SIG-M5 treated with dmso at 0.1 percent for 504 hours (cell line): ENCODE results near the gene CDH5.
A peak's percentile ranks its signal among the peaks of the same experiment; 100 is the strongest.

Source experiments
- DNase-seq: peaks from one replicate; lab custom pipeline; 2025; ENCODE audit not compliant: unreplicated experiment; lab: John Stamatoyannopoulos, UW

The CDH5 gene

DNA sequence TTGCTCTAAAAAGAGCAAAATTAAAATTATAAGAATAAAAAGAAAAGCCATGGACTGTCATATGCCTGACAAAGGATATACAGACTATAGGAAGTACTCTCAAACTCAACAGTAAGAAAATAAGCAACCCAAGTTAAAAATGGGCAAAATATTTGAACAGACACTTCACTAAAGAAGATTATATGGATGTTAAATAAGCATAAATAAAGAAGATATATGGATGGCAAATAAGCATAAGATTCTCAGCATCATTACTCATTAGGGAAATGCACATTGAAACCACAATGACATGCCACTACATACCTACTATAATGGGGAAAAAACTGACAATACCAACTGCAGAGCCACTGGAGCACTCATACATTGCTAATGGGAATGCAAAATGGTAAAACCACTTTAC, 45.7 kb downstream of the CDH5 start:
- no peak for DNase-seq

DNA sequence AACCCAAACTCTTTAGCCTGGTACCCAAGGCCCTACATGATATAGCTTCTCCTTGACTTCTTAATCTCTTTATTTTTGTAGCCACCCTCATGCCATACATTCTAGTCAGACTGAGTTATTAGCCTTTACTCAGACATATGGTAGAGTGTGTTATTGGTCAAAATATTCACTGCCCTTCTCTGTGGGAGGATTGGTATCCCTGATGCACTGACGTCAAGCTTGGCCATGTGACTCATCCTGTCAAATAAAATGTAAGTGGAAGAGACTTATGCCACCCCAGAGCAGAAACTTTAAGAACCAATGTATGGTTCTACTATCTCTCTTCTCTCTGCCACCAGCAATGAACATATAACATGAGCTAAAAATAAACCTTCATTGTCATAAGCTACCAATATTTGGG, 48.4 kb downstream of the CDH5 start:
- no peak for DNase-seq

DNA sequence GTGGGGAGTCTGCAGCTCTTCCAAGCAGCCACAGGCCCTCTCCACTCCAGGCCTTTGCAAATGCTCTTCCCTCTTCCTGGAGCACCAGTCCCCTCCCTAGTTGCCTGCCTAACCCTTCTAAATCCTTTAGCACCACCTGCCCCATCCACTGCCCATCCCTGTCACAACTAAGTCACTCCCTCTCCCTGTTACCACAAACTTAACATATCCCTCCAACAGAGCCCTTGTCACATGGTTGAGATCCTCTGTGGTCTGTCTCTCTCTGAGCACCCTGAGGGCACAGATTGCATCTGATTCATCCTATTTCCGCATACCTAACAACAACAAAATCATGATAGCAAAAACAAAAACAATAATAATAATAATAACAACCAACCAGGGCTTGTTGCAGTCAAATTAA, 49.6 kb downstream of the CDH5 start:
- no peak for DNase-seq

DNA sequence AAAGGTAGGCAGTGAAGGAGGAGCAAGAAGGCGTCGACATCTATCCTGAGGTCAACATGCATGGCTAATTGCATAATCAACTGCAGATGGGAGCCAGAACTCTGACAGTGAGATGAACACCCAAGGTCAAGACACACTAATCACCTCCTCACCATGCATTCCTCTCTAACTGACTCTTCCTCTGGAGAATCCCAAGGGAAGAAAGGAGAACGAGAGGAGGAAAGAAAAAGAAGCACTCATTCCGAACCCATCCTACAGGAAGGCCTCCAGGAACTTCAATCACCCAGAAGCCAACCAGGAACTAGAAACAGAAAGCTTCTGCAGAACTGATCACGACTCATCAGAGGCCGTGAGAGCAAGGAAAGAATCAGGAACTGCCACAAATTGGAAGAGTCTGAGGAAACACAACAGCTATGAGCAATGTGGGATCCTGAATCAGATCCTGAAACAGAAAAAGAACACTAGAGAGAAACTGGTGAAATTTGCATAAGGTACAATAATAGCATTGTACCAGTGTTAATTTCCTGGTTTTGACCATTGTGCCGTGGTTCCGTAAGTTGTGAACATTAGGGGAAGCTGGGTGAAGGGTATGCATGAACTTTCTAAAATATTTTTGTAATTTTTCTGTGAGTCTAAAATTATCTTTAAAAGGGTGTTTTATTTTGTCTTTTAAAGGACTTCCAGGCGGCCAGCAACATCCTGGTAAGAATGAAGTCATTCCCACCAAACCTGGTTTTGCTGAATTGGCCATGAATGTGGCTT, 50.6 kb downstream of the CDH5 start:
- DNase-seq: peak; percentile 19

DNA sequence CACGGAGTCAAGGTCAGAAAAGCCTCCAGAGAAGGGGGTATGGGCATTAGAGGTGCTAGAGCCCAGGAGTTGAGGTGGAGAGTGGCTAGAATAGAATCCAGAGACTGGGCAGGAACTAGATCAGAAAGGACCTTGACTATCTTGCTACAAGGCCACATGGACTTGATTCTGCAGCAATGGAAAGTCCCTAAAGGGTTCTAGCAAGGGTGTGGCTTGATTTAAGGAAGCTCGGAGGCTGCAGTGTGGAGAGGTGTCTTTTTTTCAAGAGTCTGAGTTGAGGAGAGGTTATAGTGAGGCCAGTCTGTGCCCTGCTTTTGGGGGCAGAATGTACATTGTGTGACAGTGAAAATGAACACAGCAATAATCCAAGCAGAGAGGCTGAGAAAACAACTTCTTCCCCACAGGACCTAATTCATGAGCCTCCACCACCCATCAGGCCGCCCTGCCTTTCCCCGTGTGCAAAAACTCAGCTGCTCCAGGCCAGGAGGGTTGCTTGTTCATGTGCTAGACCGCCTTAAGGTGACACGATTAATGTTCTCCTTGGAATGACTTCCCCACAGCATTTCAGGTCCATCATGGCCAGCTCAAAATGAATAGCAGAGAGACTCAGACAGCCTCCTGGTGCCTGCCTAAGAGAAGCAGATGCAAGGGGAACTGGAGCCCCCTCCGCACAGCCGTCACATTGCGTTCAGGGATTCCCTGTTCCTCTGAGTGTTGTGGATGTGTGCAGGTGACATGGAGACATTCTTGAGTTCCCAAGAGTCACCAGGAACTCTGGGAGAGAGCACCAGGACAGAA, 51.9 kb downstream of the CDH5 start:
- no peak for DNase-seq

DNA sequence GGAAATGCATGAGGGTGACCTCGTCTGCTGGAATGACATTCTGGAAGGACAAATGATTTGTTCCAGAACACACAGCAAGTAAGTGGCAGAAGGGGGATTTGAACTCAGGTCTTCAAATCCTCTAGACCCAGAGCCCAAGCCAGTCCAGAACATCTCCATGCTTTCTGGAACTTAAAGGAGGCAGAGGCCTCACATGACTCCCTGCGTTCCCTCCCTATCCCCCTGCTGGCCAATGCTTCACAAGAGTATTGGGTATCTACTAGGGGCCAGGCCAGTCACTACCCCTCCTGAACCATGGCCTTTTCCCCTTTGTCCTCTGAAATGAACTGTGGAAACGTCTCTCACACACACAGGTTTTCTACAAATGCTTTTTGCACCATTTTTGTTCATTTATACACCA, 53.0 kb downstream of the CDH5 start:
- no peak for DNase-seq

DNA sequence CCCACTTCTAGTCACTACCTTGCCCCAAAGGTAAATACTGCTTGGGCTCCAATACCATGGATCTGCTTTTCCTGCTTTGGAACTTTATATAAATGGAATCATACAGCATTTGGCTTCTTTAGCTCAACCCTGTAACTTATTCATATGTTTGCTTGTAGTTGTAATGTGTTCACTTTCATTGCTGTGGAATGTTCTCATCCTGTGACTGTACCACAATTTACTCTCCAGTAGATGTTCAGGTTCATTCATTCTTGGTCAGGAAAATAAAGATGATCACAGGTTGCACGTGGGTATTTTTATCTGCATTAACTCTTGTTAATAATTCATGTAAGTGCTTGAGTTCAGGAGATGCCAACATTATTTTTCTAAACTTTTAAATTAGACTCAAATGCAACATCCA, 53.9 kb downstream of the CDH5 start:
- DNase-seq: no peak

DNA sequence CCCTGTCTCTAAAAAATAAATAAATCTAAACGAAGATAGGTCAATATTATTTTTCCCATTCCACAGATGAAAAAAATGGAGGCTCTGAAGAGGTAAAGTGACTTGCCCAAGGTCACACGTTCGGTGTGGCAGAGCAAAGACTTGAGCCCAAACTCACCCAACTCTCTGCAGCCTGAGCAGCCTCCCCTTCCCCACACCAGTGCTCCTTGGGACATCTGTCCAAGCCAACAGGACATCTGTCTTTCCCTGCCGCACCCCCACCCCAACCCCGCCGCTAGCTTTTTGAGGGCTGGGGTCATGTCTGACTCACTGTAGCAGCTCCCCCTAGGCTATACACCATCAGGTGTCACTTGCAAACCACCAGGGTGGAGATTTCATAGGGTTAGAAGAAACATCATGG, 55.4 kb downstream of the CDH5 start:
- no peak for DNase-seq

DNA sequence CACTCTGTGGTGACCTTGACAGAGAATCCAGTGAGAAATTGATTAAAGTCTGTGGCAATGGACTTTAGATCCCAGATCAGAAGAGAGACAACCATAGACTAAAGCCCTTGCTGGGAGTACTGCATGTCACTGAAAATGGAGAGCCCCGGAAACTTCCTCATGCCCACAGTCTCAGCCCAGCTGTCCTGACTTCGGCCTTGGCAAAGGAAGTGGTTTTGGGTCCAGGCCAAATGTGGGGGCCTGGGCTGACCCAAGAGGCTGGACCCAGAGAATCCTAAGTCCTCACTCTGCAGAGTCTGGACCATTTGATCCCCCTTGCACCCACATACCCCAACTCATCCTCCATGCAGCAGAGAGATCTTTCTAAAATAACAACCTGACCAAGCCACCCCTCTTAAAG, 55.9 kb downstream of the CDH5 start:
- no peak for DNase-seq

DNA sequence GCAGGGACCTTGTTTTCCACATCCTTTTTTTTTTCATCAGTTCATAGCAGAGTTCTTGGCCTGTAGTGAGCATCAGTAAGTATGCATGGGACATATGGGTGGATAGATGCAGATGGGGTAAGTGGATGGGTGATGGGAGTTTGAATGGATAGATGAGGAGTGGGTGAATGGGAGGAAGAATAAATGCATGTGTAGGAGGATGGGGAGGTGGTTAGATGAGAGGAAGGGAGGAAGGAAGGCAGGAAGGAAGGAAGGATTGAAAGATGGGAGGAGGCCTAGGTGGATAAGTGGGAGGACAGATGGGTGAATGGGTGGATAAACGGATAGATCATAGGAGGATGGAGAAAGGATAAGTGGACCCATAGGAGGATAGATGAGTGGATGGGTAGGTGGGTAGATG, 56.7 kb downstream of the CDH5 start:
- no peak for DNase-seq

DNA sequence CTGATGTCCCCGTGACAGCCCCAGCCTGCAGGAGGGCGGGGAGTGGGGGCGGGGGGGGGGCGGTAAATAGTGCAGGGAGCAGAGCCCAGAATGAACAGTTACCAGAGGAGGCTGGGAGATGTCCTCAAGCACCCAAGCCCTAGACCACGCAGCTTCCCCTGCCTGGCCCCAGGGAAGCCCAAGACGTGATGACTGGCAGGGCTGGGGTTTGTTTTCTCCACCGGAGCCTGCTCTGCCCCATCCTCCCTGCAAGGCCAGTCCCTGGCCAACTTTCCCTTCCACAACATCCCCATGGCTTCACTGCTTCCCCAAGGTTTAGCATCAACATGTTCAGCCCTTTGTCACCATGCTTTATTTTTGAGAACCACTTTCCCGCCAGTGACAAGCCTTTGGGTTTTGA, 59.2 kb downstream of the CDH5 start:
- DNase-seq: no peak

DNA sequence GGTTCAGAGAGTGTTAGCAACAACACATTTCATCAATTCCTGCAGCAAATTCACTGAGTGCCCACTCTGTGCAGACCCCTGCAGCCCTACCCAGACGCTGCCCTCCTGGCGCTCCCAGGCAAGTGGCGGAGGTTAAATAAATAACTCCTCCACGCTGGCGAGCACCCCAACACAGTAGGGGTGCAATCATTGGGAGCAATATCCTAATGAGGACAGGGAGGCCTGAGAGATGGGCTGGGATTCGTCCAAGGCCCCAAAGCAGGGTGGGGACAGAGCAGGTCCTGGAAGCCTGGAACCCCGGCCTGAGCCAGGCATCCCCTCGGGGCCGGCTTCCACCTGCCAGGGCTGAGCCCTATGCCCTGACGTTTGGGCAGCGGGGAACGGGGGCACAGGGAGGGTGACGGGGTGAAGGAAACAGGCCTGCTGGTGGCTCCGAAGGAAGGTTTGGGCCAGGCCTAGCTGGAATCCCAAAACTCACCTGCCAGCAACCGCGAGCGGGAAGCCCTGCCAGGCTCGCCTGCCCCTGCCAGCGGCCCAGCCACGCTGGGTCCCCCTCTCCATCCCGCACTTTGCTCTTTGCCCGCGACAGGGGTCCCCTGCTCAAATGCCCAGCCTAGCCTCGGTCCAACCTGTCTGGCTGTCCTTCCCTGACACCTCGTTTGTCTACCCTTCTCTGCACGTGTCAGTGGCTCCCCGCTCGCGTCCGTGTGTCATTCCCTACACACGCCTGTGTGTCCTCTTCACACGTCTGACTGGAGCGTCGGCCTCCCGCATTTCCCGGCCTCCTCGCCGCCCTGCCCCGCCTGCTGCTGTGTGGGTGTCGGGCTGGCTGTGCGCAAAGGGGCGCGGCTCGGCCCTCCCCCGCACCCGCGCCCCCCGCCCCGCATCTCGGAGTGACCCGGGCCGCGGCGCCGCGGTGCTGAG, 59.9 kb downstream of the CDH5 start:
- DNase-seq: no peak

DNA sequence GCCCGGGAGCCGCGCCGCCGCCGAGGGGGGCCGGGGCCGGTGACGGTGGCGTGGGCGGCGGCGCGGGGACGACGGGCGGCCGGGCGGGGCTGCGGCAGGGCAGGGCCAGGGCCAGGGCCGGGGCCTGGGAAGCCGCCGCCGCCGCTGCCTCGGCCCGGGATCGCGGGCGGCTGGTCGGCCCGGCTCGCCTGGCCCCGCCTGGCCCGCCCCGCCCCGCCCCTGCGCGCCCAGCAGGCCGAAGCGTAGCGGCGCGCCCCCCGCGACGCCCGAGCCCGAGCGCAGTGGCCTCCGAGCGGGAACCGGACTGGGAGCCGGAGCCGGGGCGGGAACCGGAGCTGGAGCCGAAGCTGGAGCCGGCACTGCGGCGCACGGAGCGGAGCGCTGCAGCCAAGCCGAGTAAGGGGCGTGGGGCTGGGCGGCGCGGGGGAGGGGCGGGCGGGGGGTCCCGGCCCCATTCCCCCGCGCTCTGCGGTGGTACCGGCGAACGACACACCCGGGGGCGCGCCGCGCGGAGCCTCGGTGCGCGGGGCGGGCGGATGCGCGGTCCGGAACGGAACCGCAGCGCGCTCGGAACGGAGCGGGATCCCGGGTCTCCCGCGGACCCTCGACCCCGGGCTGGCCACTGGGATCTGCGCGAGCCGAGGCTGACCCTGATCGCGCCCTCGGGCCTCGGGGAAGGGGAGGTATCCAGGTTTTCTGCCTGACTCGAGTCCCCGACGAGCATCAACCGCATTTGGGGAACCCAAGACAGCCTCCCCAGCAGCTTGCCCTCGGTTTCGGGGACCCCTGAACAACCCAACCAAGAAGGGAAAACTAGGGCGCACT, 60.8 kb downstream of the CDH5 start, which contains the start of gene BEAN1:
TSS of gene BEAN1 (plus strand) at position 260 of the 825 bp plus-strand sequence. CDS start 10,382 bp downstream, outside the sequence.
- no peak for DNase-seq

DNA sequence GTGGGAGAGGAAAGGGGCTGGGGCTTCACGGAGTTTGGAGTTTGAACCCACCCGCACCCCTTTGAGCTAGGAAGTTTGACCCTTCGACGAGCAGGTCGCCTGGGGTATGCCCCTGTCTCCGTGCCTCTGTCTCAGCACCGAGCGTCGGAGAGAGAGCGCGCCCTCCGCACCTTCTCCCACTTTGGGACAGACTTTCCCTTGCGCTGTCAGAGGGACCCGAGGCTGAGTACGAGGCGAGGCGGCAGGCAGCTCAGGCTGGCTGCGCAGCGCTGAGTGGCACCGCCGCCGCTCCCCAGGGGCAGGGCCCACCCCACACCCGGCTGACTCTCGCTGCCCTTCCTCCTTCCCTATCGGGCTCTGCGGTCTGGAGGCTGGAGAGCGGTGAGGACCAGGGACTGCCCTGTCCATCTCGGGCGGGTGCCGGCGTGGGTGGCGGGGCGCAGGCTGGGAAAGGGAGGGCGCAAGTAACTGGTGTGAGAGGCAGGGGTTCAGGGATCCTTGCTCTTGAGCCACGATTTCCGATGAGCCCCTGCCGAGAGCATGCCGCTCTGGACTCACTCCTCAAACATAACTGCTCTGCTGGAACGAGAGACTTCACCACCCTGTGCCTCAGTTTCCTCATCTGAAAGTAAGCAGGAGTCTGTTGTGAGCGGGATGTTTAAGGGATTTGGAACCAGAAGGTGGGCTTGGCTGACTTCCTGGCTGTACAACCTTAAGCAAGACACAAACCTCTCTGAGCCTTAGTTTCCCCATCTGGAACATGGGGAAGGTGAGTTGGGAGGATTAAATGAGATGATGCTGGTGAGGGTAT, 61.6 kb downstream of the CDH5 start:
- no peak for DNase-seq

DNA sequence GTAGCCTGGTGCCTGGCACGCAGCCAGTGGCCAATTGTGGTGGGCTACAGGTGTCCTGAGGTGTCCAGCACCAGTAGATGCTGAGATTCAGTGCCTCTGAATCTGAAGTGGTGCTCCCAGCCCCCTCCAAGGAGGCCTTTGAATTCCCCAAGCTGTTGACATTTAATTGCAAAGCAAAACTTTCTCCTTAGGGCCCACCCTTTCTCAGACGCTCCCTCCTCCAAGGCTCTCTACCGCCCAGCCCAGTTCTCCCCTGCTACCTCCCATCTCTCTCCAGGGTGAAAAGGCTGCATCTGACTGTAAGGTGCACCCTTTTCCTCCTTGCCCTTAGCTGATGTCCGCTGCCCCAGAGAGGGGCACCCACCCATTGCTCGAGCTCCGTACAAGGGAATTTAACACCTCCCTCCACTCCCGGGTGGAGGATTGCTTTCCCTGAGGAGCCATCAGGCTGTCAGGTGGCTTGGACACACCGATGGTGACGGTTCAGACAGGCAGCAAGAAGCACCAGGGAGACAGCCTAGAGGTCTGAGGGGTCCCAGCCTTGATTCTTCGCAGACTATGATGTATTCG, 62.3 kb downstream of the CDH5 start:
- no peak for DNase-seq

DNA sequence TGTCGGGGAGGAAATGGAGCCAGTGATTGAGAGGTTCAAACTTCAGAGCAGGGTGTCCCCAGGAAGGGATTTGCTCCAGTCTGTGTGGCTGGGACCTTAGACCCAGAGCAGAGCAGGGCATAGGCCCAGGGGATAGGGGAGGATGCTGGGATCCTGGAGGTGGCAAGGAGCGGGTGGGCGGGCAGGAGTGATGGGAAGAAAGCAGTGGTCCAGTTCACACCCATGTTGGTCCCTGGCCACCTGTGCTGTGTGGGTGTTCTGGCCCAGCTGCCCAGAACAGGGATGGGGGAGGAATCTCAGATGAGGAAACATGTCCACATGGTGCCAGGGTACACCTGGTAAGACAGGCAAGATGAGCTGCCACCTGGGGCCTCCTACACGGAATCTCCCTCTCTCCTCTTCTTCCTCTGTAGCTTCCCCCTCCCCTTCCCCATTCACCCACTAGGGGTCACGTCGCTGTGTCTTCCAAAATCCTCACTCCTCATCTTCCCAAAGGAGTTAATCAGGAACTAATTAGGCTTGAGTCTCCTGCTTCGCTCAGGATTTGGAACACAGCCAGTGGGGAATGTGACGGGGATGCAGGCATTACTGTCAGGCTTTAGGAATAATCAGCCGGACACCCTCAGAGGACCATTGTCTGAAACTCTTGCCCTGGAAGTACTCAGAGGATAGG, 62.9 kb downstream of the CDH5 start:
- DNase-seq: no peak

DNA sequence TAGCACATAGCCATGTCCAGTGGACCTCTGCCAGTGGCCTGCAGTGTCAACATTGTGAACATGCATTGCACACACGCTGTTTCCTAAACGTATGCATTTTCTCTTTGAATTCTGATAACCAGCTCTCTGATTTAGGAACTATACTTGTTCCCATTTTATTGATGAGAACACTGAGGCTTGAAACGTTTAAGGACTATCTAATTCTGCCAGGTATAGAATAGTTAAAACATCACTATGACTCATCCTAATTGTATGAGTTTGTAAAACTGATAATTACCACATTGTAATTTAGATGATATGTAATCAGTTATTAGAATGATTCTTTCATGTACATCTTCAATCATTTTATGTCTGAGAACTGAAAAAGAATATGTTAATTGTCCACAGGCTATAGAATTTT, 63.7 kb downstream of the CDH5 start:
- no peak for DNase-seq

DNA sequence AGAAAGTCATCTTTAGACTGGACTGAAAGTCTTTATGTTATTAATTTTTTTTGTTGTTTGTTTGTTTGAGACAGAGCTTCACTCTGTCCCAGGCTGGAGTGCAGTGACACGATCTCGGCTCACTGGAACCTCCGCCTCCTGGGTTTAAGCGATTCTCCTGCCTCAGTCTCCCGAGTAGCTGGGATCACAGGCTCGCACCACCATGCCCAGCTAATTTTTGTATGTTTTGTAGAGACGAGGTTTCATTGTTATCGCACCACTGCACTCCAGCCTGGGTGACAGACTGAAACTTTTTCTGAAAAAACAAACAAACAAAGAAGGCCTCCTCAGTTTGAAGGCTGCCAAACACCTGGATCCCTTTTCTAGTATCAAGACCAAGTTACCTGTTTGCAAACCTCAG, 65.3 kb downstream of the CDH5 start:
- DNase-seq: no peak

DNA sequence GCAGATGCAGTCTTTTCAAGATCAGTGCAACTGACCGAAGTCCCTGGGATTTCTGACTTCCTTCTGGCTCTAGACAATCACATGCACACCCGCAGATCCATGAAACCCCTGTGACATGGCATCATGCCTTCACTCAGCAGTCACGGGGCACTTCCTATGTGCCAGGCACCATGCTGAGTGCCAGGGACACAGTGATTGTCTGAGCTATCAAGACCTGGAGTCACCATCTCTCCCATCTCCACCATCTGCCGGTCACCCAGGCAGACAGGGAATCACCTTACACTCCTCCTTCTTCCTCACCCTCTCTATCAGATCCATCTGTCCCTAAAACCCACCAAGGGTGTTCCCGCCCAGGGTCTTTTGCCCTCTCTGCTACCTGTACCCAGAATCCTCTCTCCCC, 65.9 kb downstream of the CDH5 start:
- no peak for DNase-seq
